ENCODE results near the gene UPB1.
"Not testable (repeated sequence)": the region's sequence is repeated elsewhere in the genome, so short reads cannot be mapped to it uniquely, and the experiment has no call there.

Gene UPB1

DNA sequence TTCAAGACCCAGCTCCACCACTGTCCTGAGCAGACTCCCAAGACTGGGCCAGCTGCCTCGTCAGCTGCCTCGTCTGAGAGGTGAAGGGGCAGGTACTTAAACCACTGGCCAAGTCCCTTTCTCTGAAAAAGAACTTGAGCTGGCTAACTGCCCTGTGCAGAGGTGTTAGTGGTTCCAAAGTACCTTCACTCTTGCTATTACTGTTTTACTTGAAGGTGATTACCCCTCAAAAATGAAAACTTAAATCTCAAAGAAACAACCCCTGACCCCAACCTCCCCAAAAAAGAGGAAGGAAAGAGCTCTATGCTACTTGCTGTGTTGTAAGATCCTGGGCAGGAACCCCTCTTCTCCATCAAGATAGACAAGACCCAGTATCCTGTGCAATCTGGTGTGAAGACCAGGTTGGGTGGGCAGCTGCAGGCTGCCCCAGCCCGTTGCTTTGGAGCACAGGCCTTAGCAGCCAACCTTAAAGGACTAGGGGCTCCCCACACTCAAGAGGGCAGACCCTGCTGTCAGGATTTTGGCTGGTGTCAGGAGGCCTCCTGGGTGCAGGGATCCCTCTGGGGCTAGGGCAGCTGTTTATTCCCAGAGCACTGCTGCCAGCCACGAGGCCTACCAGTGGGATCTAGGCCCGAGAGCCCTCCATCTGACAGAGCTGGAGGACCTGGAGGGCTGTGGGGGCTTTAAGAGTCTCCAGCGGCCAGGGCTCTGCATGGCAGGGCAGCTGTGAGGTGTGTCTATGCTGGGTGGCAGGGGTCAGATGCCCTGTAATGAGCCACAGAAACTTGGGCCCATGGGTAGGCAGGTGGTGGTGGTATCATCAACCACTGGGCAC, 46.8 kb downstream of the UPB1 start:
- DNase-seq: no peak

- DNase-seq: no peak
Measured at GRCh38 chr22:24542641-24543040, 47.5 kb downstream of the UPB1 start.

DNA sequence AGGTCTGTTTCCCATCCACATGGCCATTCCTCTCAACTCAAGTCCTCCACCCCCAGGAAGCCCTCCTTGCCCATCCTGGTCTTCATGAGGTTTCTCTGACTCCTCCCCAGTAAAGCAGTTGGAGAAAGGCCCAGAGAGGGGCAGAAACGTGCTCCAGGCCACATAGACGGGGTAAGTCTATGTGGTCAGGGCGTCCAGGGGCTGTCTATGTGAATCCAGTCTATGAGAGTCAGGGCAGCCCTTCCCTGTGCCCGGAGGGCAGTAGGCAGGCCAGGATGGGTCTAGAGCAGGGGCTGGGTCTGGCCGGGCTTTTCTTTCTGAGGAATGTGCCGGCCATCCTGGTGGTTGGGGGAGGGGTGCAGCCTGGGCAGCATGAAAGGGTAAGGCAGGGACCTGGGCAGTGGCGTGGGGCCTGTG, 48.1 kb downstream of the UPB1 start:
- DNase-seq: no peak

- DNase-seq: no peak
Measured at GRCh38 chr22:24543679-24544243, 48.6 kb downstream of the UPB1 start.

DNA sequence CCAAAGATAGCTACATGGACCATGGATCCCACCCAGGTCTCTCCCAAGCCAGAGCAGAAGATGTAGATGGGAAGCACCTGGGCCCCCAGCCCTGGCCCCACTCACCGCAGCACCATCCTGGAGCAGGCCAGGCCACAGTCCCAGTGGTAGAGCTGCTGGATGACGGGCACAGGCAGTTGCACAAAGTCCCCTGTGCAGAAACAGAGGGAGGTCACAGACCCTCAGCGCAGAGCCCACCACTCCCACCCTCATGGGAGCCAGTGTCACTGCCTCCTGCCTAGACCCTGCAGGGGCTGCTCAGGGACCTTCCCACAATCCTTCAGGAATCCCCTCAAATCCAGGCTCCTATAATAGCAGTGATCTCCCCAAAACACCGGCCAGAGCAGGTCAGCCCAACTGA, 53.7 kb downstream of the UPB1 start:
- no peak for DNase-seq

- DNase-seq: no peak
Measured at GRCh38 chr22:24550028-24550901, 55.1 kb downstream of the UPB1 start.

DNA sequence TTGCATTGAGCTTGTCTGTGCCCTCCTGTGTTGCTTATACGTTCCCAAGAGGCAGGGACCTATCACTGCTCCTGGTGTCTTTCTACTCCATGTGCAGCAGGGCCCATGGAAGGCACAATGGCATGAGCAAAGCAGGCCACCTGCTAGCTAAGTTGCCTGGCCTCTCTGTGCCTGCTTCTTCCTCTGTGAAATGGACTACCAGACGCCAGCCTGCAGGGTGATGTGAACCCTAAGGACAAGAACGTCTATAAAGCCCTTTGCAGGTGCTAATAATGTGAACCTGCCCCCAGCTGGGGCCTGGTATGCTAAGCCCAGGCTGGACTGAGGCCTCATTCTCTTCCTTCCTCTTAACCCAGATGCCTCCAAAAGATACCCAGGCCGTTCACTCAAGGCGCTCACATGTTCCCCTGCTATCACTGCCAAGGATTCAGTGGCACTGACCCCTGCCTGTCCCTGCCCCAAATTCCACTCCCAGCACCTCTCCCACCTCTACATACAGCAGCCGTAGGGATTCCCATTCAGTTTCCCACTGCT, 55.8 kb downstream of the UPB1 start:
- DNase-seq: no peak

DNA sequence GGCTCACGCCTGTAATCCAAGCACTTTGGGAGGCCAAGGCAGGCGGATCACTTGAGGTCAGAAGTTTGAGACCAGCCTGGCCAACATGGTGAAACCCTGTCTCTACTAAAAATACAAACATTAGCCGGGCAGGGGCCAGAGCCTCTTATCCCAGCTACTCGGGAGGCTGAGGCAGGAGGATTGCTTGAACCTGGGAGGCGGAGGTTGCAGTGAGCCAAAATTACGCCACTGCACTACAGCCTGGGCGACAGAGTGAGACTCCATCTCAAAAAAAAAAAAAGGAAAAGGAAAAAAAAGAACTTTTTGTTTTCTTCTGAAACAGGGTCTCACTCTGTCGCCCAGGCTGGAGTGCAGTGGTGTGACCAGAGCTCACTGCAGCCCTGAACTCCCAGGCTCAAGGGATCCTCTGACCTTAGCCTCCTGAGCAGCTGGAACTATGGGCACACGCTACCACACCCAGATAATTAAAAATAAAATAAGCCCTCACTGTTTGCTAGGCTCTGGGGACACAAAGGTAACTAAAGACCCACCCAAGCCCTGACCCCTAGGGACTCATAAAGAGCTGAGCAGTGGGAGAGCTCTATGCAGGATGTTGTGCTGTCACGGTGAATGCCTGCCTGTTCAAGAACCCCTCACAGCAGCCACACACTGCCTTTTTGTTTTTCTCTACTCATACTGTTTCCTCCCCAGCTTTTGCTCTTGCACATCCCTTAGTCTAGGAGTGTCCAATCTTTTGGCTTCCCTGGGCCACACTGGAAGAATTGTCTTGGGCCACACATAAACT, 57.6 kb downstream of the UPB1 start:
- DNase-seq: not testable (repeated sequence)

GRCh38 chr22:24553597-24554312, 58.6 kb downstream of the UPB1 start:
- DNase-seq: no peak

DNA sequence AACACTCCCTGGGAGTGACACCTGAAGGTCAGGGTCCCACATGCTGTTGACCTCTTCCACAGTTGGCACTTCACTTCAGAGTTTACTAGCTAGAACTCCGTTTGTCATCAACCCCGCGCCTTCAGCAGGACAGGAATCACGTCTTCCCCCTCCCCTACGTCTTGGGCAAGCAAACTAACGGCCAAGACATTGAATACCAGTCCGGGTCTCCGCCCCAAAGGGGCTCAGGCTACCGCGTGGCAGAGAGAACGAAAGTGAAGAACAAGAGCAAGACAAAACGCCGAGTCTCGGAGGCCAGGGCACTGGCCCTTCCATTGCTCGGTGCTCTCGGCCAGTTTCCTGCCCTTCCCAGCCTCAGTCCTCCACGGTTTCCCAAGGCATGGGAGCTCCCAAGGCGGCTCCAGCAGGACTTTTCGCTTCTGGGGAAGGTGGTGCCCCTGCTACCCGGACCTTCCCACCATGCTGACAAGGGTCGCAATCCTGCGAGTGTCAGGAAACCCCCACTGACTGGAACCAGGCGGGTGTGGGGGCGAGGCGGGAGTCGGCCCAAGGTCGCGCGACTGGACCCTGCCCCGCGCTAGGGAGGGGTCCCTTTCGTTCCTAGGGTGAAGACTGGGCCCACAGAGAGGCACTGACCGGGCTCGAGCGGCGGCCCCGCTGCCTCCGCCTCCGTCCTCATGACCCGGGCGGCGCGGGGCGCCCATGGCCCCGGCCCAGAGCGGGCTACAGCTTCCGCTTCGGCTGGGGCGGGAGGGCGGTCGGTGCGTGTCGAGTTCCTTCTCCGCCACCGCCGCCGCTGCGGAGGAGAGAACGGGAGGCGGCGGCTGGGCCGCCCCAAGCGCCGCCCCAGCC, 59.4 kb downstream of the UPB1 start, which contains the start of gene GUCD1:
Gene GUCD1 (minus strand): TSS at position 826 of the 852 bp plus-strand sequence. CDS start 147 bp downstream, at position 679.
- DNase-seq: peak; percentile 9

GRCh38 chr22:24555165-24556039, 60.3 kb downstream of the UPB1 start, which contains the start of gene SNRPD3:
TSS of gene SNRPD3 (plus strand) at chr22:24555999. CDS start at chr22:24557675, 1,676 bp downstream.
- peak; percentile 100 for DNase-seq

- DNase-seq: no peak
Measured at GRCh38 chr22:24559471-24559870, 64.3 kb downstream of the UPB1 start.

GRCh38 chr22:24563246-24563645, 68.1 kb downstream of the UPB1 start:
- DNase-seq: no peak

DNA sequence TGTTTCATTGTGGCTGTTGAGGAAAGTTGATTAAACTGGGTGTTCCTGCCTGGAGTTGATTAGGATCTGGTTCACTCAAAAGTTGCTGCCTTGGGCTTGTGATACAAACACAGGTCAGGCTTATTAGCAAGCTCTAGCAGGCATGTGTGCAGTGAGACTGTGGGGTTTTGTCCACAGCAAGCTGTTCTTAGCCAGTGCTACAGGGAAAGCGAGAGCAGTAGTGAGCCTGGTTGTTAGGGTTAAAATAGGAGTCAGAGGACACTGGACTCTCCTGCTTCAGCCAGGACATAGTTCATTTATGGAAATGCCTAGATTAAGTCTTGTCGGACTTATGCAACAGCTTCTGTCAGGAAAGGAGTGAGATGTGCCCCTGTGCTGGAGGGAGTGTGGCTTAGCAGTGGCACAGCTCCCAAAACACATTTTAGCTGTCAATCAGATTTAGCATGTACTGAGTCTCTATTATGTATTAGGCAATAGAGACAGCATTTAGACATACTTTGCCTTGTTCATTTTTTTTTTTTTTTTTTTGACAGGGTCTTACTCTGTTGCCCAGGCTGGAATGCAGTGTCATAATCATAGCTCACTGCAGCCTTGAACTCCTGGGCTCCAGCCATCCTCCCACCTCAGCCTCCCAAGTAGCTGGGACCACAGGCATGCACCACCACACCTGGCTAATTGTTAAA, 69.4 kb downstream of the UPB1 start:
- no peak for DNase-seq

DNA sequence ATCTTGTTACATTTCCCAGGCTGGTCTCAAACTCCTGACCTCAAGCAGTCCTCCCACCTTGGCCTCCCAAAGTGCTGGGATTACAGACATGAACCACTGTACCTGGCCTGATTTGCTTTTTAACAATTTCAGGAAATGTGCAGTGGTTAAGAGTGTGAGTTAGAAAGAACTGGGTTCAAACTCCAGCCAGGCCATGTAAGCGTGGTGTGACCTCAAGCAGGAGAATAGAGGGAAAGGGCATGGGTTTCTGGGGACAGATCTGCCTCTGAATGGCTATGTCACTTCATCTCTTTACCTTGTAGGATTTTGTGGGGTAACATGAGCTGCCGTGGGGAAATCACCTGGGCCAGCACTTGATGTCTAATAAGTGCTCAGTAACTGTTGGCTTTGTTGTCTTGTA, 69.9 kb downstream of the UPB1 start:
- DNase-seq: no peak

DNA sequence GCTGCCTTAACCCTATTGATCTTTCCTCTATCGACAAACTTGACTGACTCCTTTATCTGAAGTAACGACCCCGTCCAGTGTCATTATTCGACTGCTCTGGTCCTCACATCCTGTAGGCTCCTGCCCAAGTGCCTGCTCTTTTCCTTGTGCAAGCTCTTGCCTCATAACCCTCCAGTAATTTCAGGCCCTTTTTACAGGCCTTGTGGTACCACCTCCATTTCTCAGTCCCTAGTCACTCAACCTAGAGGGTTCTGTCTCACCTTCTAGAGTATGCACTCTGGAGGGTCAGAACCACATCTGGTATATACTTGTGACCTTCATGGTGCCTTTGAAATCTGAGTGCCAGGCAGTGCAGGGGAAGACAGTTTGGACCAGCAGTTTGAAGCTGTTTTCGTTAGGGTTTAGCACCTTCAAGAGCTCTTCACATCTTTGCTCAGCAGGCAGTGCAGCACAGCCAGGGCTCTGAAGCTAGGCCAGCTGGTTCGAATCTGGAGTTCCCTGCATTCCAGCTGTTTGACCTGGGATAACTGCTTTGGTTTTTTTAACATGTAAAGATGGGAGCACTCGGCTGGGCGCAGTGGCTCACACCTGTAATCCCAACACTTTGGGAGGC, 71.9 kb downstream of the UPB1 start:
- DNase-seq: no peak

- DNase-seq: no peak
Measured at GRCh38 chr22:24567668-24568067, 72.5 kb downstream of the UPB1 start.

DNA sequence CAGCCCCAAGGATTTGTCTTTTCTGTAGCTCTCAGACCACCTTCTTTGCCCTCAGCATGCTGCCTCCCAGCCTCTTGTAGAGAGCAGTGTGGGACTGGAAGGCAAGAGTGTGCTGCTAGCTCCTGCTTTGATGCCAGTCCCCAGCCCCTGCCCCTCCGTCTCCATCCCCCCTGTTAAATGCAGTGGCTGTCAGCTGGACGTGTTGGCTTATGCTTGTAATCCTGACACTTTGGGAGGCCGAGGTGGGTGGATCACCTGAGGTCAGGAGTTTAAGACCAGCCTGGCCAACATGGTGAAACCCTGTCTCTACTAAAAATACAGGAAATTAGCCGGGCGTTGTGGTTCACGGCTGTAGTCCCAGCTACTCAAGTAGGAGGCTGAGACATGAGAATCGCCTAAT, 76.1 kb downstream of the UPB1 start:
- DNase-seq: no peak

Data from activated gamma-delta T cell treated with Interleukin-2 at 50 U/mL for 16 hours (primary cell).